GM18858 (cell line): ENCODE data around the gene CHL1.

Source experiments
- ATAC-seq: cut with Tn5 transposase; IDR thresholded peaks from one replicate; pipeline ENCODE4 v1.9.1; 2021; ENCODE audit not compliant: unreplicated experiment

Gene CHL1

GRCh38 chr3:277873-278272 is 81.3 kb downstream of the CHL1 start:
- no peak for ATAC-seq

- peak; percentile 77 for ATAC-seq
These were observed 81.9 kb downstream of the CHL1 start for GRCh38 chr3:278300-279064.

- no peak for ATAC-seq
These were observed 82.8 kb downstream of the CHL1 start for GRCh38 chr3:279325-279724.

GRCh38 chr3:280681-281080 is 84.1 kb downstream of the CHL1 start:
- no peak for ATAC-seq

GRCh38 chr3:284322-284721 is 87.8 kb downstream of the CHL1 start:
- ATAC-seq = no peak

GRCh38 chr3:288417-288816 is 91.9 kb downstream of the CHL1 start:
- no peak for ATAC-seq

- no peak for ATAC-seq
These were observed 94.5 kb downstream of the CHL1 start for GRCh38 chr3:291028-291427.

GRCh38 chr3:291646-292436 is 95.3 kb downstream of the CHL1 start:
- ATAC-seq = no peak

- no peak for ATAC-seq
These were observed 97.5 kb downstream of the CHL1 start for GRCh38 chr3:294096-294495.

- no peak for ATAC-seq
These were observed 98.0 kb downstream of the CHL1 start for GRCh38 chr3:294581-294980.

- no peak for ATAC-seq
These were observed 98.6 kb downstream of the CHL1 start for GRCh38 chr3:295166-295565.

GRCh38 chr3:297585-297984 is 101.0 kb downstream of the CHL1 start:
- ATAC-seq = no peak

- ATAC-seq = no peak
These were observed 103.2 kb downstream of the CHL1 start for GRCh38 chr3:299590-300301.

GRCh38 chr3:307182-307581 is 110.6 kb downstream of the CHL1 start:
- no peak for ATAC-seq

GRCh38 chr3:308597-309321 is 112.2 kb downstream of the CHL1 start:
- no peak for ATAC-seq

- no peak for ATAC-seq
These were observed 115.7 kb downstream of the CHL1 start for GRCh38 chr3:312160-312733.

GRCh38 chr3:312911-313310 is 116.3 kb downstream of the CHL1 start:
- ATAC-seq = no peak

GRCh38 chr3:317012-317411 is 120.4 kb downstream of the CHL1 start:
- ATAC-seq = no peak

- ATAC-seq = no peak
These were observed 122.3 kb downstream of the CHL1 start for GRCh38 chr3:318903-319302.

- ATAC-seq = no peak
These were observed 127.9 kb downstream of the CHL1 start for GRCh38 chr3:324423-324822.

GRCh38 chr3:325495-325894 is 128.9 kb downstream of the CHL1 start:
- ATAC-seq = no peak
